Testis (tissue), 3 donors: Measurements from ENCODE around the gene CRISP1. TPM values are rescaled to one million over a fixed set of nuclear protein-coding genes. Genes with fewer than 3 reads are reported as not detected.

Experiments used
- DNase-seq: peaks from one replicate; pipeline ENCODE4 v3.0.0-alpha.2; 2019
- H3K27ac ChIP-seq, 2 donors: fragments of 200-600 bp; sonication (generic); one replicate each; pipeline ENCODE4 v1.5.1; 2019
- H3K27me3 ChIP-seq: fragments of 200-600 bp; sonication (generic); one replicate; pipeline ENCODE4 v1.5.1; 2019
- H3K36me3 ChIP-seq: fragments of 200-600 bp; sonication (generic); one replicate; pipeline ENCODE4 v1.5.1; 2017; ENCODE audit warnings: low read depth; ENCODE audit errors: missing control alignments
- H3K4me1 ChIP-seq: fragments of 200-600 bp; sonication (generic); one replicate; pipeline ENCODE4 v1.5.1; 2019
- H3K4me3 ChIP-seq, 2 donors: fragments of 200-600 bp; sonication (generic); one replicate each; pipeline ENCODE4 v1.5.1; 2017 to 2019
- H3K9me3 ChIP-seq: fragments of 200-600 bp; sonication (generic); one replicate; pipeline ENCODE4 v1.5.1; 2017
- POLR2A ChIP-seq: fragments of 450-650 bp; IDR thresholded peaks from one replicate; pipeline ENCODE4 v1.6.1; 2017; ENCODE audit warnings: antibody characterized with exemption, mild to moderate bottlenecking, moderate library complexity
- WGBS, 2 donors: methylation state at CpG; one replicate each; pipeline ENCODE4 v1.1.5; 2018; 5-methylcytosine and 5-hydroxymethylcytosine counted together
- intact Hi-C: fragments of 100-400 bp; cut with DNase I; formaldehyde crosslinking; loops from one replicate; pipeline ENCODE4 v1.15.1; 2023; ENCODE audit warnings: low total_unique reads
- polyA plus RNA-seq: library from polyadenylated mRNA; stranded (reverse); fragments of 350-450 nt; fragmentation: Illumina TruSeq; extraction: RNeasy Lipid Tissue Mini Kit (QIAGEN cat#74804); gene quantifications from one replicate; pipeline ENCODE4 v1.2.3, GENCODE V29; 2014; ENCODE audit warnings: low read depth, low replicate concordance; ENCODE audit not compliant: insufficient read depth
- total RNA-seq, 2 donors: library from RNA; depleted of rRNA; stranded (reverse); fragments of >200 nt; gene quantifications; one replicate each; pipeline ENCODE4 v1.2.3, GENCODE V29; 2016
- TF ChIP-seq, protein P1 (sequence below), 3 experiments: fragments of 450-650 bp in 2 of 3; fragments of 200-600 bp in 1 of 3; sonication (generic) in 1 of 3; IDR thresholded peaks; one replicate each; pipeline ENCODE4 v1.5.1; 2016 to 2019; ENCODE audit warnings: antibody characterized with exemption in 3 of 3, mild to moderate bottlenecking in 2 of 3, moderate library complexity in 1 of 3

The CRISP1 gene
- total and polyA plus RNA-seq, 3 donors from 2014 or later = 0.19 to 3.8 (median 0.55) TPM

DNA sequence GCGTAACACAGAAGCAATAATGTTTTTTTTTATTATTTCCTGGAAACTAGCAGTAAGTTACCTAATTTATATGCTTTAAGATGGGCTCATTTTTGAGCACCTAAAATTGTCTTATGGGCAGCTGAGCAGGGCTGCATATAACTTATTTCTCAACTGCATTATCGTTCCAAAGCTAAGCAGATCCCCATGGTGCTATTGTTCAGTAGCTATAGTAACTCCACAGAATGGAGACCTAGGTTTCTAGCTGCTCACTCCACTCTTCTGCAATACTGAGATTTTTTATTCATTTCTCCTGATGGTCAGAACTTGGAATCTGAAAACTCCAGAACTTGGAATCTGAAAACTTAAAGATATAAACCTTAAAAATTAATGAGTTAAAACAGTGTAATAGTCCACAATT, 18.7 kb downstream of the CRISP1 start:
- 85 to 94% methylated on average over 2 of the region's 2 CpGs for WGBS, 2 donors
- Histone ChIP-seq H3K27ac (no peak overlapping the region), H3K27me3 (no peaks in the 10 kb centered on the region), H3K9me3 (no peaks in the 10 kb centered on the region), H3K36me3 (no peaks in the 10 kb centered on the region), H3K4me3 (no peak overlapping the region), H3K4me1 (no peaks in the 10 kb centered on the region)
- intact Hi-C loops = no loop called here
- no peak for DNase-seq
- no peak for TF ChIP-seq POLR2A
- TF ChIP-seq, protein P1, sequence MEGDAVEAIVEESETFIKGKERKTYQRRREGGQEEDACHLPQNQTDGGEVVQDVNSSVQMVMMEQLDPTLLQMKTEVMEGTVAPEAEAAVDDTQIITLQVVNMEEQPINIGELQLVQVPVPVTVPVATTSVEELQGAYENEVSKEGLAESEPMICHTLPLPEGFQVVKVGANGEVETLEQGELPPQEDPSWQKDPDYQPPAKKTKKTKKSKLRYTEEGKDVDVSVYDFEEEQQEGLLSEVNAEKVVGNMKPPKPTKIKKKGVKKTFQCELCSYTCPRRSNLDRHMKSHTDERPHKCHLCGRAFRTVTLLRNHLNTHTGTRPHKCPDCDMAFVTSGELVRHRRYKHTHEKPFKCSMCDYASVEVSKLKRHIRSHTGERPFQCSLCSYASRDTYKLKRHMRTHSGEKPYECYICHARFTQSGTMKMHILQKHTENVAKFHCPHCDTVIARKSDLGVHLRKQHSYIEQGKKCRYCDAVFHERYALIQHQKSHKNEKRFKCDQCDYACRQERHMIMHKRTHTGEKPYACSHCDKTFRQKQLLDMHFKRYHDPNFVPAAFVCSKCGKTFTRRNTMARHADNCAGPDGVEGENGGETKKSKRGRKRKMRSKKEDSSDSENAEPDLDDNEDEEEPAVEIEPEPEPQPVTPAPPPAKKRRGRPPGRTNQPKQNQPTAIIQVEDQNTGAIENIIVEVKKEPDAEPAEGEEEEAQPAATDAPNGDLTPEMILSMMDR (IDR thresholded peaks at IDR 0.05) = no peak

DNA sequence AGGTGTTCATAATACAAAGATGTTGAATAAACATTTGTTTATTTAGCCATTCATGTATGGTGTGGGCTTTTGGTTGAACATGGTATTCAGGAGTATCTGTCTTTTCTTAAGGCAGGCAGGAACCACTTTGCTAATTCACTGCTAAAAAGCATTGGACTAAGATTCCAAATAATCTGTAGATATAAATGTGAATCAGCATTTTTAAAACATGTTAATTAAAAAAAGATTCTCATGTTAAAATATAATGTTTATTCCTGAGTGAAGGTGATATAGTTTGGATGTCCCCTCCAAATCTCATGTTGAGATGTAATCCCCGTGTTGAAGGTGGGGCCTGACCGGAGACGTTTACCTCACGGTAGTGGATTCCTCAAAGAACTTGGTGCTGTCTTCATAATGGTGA, 19.3 kb downstream of the CRISP1 start:
- no peaks in the 10 kb centered on the region for H3K36me3 ChIP-seq
- no peak overlapping the region for H3K4me3 ChIP-seq
- TF ChIP-seq, protein P1 (IDR thresholded peaks at IDR 0.05) = no peak
- no peak for TF ChIP-seq POLR2A
- DNase-seq = no peak
- no peaks in the 10 kb centered on the region for H3K9me3 ChIP-seq
- no peaks in the 10 kb centered on the region for H3K4me1 ChIP-seq
- intact Hi-C loops = no loop called here
- H3K27me3 ChIP-seq = no peaks in the 10 kb centered on the region
- 89 to 91% methylated on average over 4 of the region's 4 CpGs for WGBS, 2 donors
- no peak overlapping the region for H3K27ac ChIP-seq

DNA sequence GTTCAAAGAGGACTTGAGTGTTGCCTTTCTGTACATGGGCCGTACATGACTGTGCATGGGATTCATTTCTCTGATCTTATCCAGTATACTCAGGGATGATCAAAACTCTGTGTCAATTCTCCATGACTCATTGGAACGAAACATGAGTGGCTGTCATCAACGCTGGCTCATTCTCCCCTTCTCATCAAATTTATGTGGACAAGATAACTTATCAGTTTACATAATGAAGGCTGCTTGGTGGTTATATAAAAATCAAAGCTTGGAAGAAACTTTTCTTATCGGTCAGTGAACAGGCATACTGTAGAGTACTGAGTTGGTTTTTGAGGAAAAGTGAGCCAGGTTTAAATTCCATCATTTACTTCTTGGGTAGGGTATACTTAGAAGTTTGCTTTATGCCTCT, 24.9 kb downstream of the CRISP1 start:
- WGBS, 2 donors = 86% methylated on average over 4 of the region's 4 CpGs
- no peak for TF ChIP-seq POLR2A
- TF ChIP-seq, protein P1 (IDR thresholded peaks at IDR 0.05) = no peak
- Histone ChIP-seq H3K27ac (no peak overlapping the region), H3K9me3 (no peaks in the 10 kb centered on the region), H3K36me3 (no peaks in the 10 kb centered on the region), H3K4me3 (no peak overlapping the region), H3K4me1 (no peaks in the 10 kb centered on the region), H3K27me3 (no peaks in the 10 kb centered on the region)
- no peak for DNase-seq
- intact Hi-C loops = loop anchor here (5.0 kb wide), 1 partner anchor 219 kb away; no protein-coding TSS in a partner anchor

DNA sequence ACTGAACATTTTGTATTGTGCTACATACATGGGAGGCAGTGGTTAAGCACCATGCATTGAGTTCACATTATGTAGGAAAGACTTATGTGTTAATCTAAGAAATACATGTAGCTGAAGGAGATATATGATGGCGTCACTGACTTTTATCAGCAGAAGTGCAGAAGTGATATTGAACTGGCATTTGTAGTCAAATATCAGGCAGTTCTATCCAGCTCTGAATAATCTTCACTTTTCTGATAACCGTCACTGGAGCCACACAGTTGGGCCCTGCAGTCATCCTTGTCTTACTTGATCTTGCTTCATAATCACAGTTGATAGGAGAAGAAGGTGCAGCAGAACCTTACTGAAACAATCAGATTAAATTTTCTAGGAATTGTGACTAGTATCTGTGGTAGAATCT, 26.4 kb downstream of the CRISP1 start:
- WGBS, 2 donors = 80 to 87% methylated on average over 2 of the region's 2 CpGs
- TF ChIP-seq POLR2A = no peak
- TF ChIP-seq, protein P1 (IDR thresholded peaks at IDR 0.05) = no peak
- Histone ChIP-seq H3K27ac (no peak overlapping the region), H3K4me3 (no peak overlapping the region), H3K36me3 (no peaks in the 10 kb centered on the region), H3K4me1 (no peaks in the 10 kb centered on the region), H3K27me3 (no peaks in the 10 kb centered on the region), H3K9me3 (no peaks in the 10 kb centered on the region)
- intact Hi-C loops = loop anchor here (5.0 kb wide), 1 partner anchor 218 kb away; no protein-coding TSS in a partner anchor
- DNase-seq = no peak

DNA sequence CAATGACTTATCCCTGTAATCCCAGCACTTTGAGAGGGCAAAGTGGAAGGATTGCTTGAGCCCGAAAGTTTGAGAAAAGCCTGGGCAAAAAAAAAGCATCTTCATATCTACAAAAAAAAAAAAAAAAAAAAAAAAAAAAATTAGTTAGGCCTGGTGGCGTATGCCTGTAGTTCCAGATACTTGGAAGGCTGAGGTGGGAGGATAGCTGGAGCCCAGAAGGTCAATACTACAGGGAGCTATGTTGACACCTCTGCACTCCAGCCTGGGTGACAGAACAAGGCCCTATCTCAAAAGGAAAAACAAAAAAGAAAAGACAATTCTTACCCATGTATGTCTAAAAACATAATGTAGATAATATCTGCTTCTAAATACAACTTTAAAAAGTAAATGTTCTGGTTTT, 27.2 kb downstream of the CRISP1 start:
- Histone ChIP-seq H3K9me3 (no peaks in the 10 kb centered on the region), H3K4me1 (no peaks in the 10 kb centered on the region), H3K27me3 (no peaks in the 10 kb centered on the region), H3K4me3 (no peak overlapping the region), H3K27ac (no peak overlapping the region), H3K36me3 (no peaks in the 10 kb centered on the region)
- no peak for TF ChIP-seq POLR2A
- TF ChIP-seq, protein P1 (IDR thresholded peaks at IDR 0.05) = no peak
- no peak for DNase-seq
- intact Hi-C loops = no loop called here
- 81 to 91% methylated on average over 2 of the region's 2 CpGs for WGBS, 2 donors
